Stimulated activated CD8-positive, alpha-beta memory T cell treated with anti-CD3 and anti-CD28 coated beads, Interleukin-15, amount 100 ng/mL, for 1 hour (primary cell): ENCODE measurements around the gene KANK2.
A peak's percentile ranks its signal among the peaks of the same experiment; 100 is the strongest.

Source experiments
- DNase-seq: peaks from one replicate; pipeline ENCODE4 v3.0.0-alpha.2; 2020; ENCODE audit warnings: low read depth

KANK2 gene

GRCh38 chr19:11225815-11226214, 28.5 kb upstream of the KANK2 start:
- no peak for DNase-seq

- DNase-seq: no peak
Measured at GRCh38 chr19:11225172-11225571, 27.8 kb upstream of the KANK2 start.

- DNase-seq: no peak
Measured at GRCh38 chr19:11224429-11224828, 27.1 kb upstream of the KANK2 start.

GRCh38 chr19:11223200-11223599, 25.9 kb upstream of the KANK2 start:
- no peak for DNase-seq

DNA sequence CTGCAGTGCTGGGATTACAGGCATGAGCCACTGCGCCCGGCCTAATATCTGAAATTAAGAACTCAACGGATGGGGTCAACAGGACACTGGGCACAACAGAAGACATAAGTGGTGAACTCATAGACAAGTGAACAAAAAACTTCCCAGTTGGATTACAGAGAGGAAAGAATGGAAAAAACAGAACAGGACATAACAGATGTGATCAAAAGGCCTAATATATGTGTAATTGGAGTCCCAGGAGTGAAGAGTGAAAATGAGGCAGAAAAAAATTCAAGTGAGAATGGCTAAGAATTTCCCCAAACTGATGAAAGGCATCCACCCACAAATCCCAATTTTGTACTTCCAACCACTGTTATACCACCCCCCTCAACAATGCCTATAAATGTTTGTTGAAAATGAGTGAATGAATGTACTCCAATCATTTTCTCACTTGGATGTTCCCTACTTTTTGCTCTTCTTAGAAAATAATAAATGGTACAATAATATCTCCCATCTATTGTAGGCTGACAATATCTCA, 23.8 kb upstream of the KANK2 start:
- DNase-seq: no peak

DNA sequence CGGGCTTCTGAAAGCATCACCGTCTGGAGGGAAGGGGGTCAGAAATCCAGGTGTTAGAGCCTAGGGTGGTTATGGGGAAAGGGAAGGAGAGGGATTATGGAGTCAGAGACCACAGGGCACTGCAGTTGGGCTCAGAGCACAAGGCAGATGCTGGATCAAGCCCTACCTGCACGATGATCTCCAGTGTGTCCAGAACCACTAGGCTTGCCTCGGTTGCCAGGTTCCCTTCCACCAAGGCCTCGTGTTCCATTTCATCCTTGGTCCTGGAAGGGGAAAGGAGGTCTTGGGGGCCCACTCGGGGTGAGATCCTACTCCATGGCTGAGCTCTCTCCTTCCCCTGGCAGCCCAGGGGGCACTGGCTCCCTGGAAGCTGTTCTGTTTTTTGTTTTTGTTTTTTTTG, 17.0 kb upstream of the KANK2 start:
- DNase-seq: no peak

DNA sequence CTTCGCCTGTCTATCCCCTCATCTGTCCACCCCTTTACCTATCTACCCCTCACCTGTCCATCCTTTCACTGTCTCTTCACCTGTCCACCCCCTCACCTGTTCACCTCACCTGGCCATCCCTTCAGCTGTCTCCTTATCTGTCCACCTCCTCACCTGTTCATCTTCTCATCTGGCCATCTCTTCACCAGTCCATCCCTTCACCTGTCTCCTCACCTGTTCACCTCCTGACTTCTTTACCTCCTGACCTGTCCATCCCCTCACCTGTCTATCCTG, 13.2 kb upstream of the KANK2 start:
- DNase-seq: no peak

DNA sequence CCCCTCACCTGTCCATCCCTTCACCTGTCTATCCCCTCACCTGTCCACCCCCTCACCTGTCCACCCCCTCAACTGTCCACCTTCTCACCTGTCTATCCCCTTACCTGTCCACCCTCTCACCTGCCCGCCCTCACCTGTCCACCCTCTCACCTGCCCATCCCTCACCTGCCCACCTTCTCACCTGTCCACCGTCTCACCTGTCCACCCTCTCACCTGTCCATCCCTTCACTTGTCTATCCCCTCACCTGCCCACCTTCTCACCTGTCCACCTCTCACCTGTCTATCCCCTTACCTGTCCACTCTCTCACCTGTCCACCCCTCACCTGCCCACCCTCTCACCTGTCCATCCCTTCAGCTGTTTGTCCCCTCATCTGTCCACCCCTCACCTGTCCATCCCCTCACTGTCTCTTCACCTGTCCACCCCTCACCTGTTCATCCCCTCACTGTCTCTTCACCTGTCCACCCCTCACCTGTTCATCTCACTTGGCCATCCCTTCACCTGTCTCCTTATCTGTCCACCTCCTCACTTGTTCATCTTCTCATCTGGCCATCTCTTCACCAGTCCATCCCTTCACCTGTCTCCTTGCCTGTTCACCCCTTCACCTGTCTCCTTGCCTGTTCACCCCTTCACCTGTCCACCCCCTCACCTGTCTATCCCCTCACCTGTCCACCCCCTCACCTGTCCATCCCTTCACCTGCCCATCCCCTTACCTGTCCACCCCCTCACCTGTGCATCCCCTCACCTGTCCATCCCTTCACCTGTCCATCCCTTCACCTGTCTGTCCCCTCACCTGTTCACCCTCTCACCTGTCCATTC, 12.7 kb upstream of the KANK2 start:
- no peak for DNase-seq

- DNase-seq: no peak
Measured at GRCh38 chr19:11208561-11209471, 11.5 kb upstream of the KANK2 start.

DNA sequence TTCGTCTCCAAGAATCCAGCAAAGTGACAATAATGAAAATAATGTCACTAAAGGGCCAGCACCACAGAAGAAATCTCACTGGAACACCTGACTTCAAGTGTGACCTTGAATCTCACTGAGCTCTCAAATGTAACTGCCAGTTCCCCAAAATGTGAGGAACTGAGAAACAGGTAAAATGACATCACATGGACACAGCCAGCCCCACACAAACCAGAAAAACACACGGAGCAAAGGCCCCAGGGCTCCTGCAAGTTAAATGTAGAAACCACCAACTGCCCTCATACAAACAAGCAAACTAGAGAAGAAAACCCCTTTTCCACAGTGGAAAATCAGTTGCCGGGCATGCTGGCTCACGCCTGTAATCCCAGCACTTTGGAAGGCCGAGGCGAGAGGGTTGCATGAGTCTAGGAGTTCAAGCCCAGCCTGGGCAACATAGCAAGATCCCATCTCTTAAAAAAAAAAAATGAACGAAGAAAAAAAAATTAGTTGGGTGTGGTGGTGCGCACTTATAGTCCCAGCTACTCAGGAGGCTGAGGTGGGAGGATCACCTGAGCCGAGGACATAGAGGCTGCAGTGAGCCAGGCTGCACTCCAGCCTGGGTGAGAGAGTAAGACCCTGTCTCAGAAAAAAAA, 8.7 kb upstream of the KANK2 start:
- no peak for DNase-seq

DNA sequence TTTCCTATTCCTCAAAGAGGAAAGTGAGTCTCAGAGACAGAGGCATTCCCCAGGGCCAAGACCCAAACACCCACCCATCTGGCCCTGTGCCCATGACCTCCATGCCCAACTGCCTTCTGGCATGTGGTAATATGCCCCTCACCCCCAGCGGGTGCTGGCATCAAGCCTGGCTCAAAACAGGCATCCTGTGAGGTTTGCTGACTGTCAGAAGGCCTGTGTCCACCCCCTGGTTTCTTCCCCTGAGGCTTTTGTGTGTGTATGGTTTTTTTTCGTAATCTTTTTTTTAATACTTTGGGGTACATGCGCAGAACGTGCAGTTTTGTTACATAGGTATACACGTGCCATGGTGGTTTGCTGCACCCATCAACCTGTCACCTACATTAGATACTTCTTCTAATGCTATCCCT, 7.6 kb upstream of the KANK2 start:
- no peak for DNase-seq

- no peak for DNase-seq
Measured at GRCh38 chr19:11204076-11204602, 6.8 kb upstream of the KANK2 start.

DNA sequence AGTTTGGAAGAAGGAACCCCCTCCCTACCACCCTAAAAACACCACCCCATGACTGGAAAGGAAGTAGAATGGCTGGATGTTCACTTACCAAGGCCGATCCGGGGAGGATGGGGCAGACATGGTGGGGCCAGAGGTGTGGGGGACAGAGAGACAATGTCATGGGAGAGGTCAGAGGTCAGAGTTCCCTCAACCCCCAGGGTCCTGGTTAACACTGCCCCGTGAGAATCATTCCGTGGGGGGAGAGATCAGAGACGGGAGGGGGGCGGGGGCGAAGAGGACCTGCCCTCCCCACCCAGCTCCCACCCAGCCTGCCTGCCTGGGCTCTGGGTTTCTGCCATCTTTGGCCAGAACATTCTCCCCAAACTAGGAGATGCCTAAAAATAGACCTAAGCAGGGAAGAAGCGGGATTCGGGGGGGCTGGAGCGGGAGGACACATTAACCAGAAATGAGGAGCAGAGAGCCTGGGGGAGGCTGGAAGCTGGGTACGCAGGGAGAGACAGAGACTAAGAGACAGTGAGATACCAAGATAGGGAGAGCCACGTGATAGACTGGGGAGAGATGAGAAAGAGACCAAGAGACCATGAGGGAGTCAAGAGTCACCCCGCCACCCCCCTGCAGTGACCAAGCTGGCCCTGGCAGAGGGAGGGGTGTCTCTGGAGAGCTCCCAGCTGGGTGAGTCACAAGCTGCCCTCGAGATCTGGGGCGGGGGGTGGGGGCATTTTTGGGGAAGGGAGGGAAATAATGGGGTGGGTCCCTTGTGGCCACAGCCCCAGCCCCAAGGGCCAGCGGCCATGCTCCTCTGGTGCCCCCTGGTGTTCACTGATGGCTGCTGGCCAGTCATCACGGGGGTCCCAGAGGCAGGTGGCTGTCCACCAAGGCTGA, 6.1 kb upstream of the KANK2 start:
- DNase-seq: peak; percentile 5

DNA sequence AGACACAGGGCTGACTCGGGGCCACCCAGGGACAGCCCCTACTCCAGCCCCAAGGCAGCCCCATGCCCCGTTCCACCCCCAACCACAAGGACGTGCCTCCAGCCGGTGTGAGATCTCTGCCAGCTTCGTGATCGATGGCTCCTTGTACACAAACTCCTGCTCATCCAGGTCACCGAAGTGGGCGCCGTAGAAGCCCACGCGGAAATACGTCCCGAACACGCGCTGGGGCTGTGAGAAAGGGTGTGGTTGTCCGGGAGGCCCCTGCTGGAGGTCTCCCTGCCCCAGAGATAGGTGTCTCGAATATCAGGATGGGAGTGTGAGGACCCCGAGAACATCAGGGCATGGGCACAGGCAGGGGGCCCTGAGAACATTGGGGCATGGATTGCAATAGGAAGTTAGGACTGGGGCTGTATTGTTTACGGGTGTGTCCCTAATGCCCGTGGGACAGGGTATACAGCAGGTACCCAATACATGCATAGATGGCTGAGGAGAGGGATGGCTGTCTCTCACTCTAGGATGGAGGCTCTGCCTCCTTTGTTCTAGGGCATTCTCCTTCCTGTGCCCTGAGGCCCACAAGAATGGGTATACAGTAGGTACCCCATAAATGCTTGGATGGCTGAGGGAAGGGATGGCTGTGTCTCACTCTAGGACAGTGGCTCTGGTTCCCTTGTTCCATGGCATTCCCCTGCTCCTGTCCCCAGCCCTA, 5.3 kb upstream of the KANK2 start:
- DNase-seq: no peak

- no peak for DNase-seq
Measured at GRCh38 chr19:11201791-11202190, 4.4 kb upstream of the KANK2 start.

DNA sequence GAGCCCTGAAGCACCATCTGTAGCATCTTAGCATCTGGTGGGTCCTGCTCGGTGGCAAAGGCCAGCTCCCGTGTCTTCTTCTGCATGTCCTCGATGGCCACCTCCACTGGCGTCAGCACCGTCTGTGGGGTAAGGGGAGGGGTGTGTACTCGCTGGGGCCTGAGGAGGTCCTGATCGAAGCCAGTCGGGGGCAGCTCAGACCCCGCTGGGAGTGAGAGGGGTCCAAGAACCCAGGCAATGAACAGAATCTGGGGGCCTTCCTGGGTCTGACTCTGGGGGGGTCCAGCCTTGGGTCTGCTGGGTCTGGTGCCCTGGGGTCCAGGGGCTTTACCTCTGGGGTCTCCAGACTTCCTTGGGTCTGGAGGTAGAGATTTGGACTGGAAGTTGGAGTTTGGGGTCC, 3.6 kb upstream of the KANK2 start:
- no peak for DNase-seq

DNA sequence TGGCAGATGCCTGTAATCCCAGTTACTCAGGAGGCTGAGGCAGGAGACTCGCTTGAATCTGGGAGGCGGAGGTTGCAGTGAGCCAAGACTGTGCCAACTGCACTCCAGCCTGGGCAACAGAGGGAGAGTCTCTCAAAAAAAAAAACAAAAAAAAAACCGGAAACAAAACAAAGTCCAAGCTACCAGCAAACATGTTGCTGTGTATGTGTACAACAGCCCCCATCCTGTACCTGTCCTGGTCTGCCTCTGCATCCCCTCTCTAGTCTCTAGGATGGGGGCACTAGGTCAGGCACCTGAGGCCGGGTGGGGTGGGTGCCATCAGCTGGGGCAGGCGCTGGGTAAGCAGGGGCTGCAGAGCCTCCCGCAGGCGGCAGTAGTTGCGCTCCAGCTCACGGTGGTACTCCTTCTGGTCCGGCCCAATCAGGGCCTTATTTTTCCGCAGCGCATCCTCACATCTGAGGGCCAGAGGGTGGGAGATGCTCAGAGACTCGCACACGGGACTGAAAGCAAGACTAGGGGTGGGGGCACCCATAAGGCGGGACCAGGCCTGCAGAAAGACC, 2.8 kb upstream of the KANK2 start:
- DNase-seq: no peak

DNA sequence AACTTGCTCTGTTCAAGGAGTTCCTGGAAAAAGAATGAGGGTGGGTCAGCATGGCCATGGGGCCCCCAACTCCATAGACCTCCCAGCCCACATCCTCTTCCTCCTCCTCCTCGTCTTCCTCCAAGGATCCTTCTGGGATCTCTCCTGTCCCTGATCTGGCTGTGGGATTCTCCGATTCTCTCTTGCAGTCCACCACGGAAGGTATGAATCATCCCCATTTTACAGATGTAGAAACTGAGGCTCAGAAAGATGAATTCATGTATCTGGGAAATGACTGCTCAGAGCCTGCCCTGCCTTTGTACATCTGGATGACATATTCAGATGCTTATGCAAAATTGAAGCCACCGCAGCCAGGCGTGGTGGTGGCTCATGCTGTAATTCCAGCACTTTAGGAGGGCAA, 2.2 kb upstream of the KANK2 start:
- no peak for DNase-seq

DNA sequence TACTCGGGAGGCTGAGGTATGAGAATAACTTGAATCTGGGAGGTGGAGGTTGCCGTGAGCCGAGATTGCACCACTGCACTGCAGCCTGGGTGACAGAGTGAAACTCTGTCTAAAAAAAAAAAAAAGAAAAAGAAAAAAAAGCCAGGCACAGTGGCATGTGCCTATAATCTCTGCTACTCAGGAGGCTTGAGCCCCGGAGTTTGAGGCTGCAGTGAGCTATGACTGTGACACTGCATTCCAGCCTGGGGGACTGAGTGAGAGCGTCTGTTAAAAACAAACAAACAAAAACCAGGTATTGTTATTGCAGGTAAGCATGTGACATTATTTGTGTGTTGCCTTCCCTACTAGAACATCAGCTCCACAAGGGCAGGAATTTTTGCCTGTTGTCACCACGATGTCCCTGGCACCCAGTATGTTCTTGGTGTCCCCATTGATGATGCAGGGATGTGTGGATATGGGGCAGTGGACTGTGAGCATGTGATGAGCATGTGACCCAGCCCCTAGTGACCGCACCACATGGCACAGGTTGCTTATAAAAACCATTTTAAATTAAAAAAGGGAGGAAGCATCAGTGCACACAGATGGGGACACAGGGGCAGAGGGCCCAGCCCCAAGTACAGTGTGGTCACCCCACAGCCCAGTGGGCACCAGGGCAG, 1.6 kb upstream of the KANK2 start:
- DNase-seq: no peak

GRCh38 chr19:11198175-11198534, 810 bp upstream of the KANK2 start:
- no peak for DNase-seq
